Measurements from ENCODE around the gene FAM151A.
"Not testable (repeated sequence)": the region's sequence is repeated elsewhere in the genome, so short reads cannot be mapped to it uniquely, and the experiment has no call there.

FAM151A gene

DNA sequence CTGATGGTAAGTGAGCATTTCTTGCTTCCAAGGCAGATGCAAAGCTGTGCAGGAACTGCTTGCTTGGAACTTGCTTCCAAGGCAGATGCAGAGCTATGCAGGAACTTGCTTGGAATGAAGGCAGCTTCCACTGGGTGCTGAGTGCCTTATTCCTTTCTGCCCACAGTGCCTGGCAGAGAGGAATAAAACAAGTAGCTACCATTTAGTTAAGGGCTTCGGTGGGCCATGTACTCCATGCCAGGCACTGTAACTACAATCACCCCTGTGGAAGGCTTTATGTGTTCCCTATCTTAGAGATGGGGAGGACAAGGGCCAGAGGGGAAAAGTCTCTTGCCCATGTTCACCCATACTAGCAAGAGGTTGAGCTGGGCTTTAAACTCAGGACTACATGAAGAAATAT, 26.6 kb upstream of the FAM151A start:
- H3K4me3 ChIP-seq (ENCODE audit: low read length), result no peak overlapping the region
- TF ChIP-seq, protein P1, sequence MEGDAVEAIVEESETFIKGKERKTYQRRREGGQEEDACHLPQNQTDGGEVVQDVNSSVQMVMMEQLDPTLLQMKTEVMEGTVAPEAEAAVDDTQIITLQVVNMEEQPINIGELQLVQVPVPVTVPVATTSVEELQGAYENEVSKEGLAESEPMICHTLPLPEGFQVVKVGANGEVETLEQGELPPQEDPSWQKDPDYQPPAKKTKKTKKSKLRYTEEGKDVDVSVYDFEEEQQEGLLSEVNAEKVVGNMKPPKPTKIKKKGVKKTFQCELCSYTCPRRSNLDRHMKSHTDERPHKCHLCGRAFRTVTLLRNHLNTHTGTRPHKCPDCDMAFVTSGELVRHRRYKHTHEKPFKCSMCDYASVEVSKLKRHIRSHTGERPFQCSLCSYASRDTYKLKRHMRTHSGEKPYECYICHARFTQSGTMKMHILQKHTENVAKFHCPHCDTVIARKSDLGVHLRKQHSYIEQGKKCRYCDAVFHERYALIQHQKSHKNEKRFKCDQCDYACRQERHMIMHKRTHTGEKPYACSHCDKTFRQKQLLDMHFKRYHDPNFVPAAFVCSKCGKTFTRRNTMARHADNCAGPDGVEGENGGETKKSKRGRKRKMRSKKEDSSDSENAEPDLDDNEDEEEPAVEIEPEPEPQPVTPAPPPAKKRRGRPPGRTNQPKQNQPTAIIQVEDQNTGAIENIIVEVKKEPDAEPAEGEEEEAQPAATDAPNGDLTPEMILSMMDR (IDR thresholded peaks at IDR 0.05; ENCODE audit: insufficient read depth, low read depth, low read length, missing control alignments), result no peak
- peak; percentile 43 for DNase-seq (ENCODE audit: low read depth)

DNA sequence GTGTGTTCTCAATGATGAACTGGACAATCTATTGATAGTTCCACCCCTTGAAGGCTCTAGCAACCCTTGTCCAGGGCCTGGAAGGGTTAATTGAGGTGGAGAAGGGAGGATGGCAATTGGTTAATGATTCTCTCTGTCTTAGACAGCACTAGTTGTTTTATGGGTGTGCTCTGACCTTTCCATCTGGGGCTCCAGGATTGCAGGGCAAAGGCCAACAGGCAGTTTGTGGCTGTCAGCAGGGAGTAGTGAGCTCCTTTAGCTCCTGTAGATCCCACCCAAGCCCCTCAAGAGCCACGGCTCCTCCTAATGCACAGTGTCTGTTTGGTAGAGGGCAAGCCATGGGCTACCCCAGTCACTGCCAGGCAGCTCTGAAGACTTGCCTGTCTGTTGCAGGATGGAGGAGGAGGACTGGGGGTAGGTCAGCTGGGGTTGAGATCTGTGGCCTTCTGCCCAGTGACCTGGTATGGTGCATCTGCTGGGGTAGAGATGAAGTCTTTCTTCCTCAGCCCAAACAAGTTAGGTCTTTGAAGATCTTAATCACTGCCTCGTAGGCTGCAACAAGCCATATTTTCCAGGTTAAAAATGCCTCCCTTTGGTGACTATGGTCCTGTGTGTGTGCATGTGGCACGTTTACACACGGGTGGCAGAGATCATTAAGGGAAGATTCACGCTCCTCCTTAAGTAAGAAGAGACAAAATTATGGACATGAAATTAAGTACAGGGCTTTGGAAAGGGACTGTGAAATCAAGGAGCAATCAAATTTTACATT, 26.0 kb upstream of the FAM151A start:
- H3K4me3 ChIP-seq (ENCODE audit: low read length), result no peak overlapping the region
- DNase-seq (ENCODE audit: low read depth), result no peak
- TF ChIP-seq, protein P1 (IDR thresholded peaks at IDR 0.05; ENCODE audit: insufficient read depth, low read depth, low read length, missing control alignments), result no peak

DNA sequence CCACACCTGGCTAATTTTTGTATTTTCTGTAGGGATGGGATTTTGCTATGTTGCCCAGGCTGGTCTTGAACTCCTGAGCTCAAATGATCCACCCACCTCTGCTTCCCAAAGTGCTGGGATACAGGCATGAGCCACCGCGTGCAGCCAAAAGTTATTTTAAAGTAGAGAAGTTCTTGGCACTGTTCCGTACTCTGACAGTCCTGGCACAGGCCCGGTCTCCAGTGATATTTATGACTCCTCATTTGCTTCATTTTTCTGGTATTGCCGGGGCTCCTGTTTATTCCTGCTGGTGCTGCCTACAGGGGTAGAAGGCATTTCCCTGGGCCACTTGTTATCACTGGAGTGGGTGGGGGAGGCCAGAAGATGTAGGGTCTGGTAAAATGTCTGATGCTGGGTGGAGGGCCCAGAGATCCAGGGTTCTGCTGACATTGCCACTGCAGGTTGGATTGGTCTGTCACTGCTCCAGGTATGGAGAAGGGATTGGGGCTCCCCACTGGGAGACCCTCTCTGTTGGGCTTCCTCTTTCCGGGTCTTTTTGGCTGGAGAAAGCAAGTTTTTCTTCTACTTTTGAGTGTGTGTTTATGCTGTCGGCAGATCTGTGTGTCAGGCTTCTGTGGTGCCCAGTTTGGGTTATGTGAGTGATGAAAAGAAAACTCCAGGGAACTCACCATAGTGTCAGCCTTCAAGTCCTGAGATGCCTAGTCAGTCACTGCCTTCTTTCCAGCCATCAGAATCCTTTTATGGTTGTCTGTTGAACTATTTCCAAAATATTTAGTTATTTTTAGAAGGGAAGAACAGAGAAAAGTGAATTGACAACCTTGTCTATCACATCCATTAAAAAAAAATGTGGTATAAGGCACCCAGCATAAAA, 22.7 kb upstream of the FAM151A start:
- no peak for DNase-seq (ENCODE audit: low read depth)
- no peak overlapping the region for H3K4me3 ChIP-seq (ENCODE audit: low read length)
- TF ChIP-seq, protein P1 (IDR thresholded peaks at IDR 0.05; ENCODE audit: insufficient read depth, low read depth, low read length, missing control alignments), result no peak

DNA sequence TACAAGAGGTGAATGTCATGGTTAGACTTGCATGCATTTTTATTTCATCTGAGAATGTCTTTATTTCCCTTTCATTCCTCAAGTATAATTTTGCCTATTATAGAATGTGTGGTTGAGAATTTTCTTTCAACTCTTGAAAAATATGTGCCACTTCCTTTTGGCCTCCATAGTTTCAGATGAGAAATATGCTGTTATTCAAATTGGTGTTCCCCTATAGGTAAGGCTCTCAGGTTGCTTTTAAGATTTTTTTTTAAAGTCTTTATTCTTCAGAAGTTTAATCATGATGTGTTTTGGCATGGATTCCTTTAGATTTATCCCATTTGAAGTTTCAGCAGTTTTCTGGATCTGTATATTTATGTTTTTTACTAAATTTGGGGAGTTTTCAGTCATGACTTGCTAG, 20.4 kb upstream of the FAM151A start:
- no peak overlapping the region for H3K4me3 ChIP-seq (ENCODE audit: low read length)
- TF ChIP-seq, protein P1 (IDR thresholded peaks at IDR 0.05; ENCODE audit: insufficient read depth, low read depth, low read length, missing control alignments), result no peak
- DNase-seq (ENCODE audit: low read depth), result no peak

DNA sequence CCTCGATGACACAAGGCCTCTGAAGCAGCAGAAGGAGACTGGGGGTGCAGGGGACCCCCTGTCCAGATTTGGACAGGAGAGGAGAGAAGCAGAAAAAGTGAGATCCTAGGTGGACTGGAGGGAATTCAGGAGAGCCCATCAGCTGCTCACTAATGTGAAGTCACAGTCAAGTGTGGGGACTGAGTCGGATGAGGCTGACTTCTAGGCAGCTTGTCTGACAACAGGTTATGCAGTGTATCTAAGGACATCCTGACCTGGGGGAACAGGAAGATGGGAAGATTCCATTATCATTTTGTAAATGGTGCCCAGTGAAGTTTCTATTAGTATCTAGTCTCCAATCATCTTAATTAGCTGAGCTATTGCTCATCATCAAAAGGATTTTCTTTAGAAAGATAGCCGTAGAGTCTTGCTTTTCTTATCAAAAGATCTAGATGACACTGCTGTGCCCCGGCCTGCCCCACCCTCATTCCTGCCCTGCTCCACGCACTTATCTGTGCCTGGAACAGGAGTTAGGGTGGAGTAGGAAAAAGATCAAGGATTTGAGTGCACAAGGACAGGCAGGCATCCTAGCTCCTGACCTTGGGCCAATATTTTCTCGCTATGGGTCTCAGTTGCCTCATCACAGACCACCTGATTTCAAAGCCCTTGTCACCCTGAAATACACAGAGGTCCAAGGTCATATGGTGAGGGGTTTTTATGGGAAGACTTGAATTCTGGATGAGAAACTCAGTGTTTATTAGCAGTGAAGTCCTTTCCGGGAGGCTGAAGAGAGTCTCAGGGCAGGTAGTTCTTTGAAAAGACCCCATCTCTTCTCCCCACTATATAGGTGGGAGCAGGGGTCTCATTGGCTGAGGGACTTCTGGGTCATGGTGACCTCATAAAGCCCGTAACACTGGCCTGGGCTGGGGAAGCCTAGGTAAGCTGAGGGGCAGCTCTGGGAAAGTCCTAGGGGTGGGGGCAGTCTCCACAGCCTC, 17.8 kb upstream of the FAM151A start, which contains the start of gene MROH7:
Gene MROH7 (plus strand): TSS at position 924 of the 974 bp plus-strand sequence. CDS start 11,141 bp downstream, outside the sequence.
- no peak within 1 kb of the TSS for H3K4me3 ChIP-seq (ENCODE audit: low read length)
- DNase-seq (ENCODE audit: low read depth), result no peak
- TF ChIP-seq, protein P1 (IDR thresholded peaks at IDR 0.05; ENCODE audit: insufficient read depth, low read depth, low read length, missing control alignments), result no peak

DNA sequence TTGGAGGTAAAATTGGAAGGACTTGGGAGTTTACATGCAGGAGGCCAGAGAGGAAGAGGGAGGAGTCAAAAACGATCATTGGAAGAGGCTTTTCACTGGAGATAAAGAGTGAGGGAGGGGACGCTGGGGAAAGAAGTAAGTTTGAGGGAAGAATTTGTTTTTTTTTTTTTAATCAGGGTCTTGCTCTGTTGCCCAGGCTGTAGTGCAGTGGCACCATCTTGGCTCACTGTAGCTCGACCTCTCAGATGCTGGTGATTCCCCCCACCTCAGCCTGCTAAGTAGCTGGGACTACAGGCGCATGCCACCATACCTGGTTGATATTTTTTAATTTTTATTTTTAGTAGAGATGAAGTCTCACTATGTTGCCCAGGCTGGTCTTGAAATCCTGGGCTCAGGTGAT, 17.0 kb upstream of the FAM151A start:
- DNase-seq (ENCODE audit: low read depth), result no peak
- TF ChIP-seq, protein P1 (IDR thresholded peaks at IDR 0.05; ENCODE audit: insufficient read depth, low read depth, low read length, missing control alignments), result no peak
- no peak overlapping the region for H3K4me3 ChIP-seq (ENCODE audit: low read length)

DNA sequence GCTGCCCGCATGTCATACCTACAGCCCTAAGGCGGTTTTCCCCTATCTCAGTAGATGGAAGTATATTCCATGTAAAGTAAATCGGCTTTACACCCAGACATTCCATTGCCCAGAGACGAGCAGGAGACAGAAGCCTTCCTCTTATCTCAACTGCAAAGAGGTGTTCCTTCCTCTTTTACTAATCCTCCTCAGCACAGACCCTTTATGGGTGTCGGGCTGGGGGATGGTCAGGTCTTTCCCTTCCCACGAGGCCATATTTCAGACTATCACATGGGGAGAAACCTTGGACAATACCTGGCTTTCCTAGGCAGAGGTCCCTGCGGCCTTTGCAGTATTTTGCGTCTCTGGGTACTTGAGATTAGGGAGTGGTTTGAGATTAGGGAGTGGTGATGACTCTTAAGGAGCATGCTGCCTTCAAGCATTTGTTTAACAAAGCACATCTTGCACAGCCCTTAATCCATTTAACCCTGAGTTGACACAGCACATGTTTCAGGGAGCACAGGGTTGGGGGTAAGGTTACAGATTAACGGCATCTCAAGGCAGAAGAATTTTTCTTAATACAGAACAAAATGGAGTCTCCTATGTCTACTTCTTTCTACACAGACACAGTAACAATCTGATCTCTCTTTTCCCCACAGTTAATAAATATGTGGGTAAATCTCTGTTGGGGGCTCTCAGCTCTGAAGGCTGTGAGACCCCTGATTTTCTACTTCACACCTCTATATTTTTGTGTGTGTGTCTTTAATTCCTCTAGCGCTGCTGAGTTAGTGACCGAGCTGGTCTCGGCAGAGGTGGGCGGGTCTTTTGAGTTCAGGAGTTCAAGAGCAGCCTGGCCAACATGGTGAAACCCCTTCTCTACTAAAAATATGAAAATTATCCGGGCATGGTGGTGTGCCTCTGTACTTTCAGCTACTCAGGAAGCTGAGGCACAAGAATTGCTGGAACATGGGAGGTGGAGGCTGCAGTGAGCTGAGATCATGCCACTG, 13.4 kb upstream of the FAM151A start:
- not testable (repeated sequence) for DNase-seq (ENCODE audit: low read depth); H3K4me3 ChIP-seq (ENCODE audit: low read length)

DNA sequence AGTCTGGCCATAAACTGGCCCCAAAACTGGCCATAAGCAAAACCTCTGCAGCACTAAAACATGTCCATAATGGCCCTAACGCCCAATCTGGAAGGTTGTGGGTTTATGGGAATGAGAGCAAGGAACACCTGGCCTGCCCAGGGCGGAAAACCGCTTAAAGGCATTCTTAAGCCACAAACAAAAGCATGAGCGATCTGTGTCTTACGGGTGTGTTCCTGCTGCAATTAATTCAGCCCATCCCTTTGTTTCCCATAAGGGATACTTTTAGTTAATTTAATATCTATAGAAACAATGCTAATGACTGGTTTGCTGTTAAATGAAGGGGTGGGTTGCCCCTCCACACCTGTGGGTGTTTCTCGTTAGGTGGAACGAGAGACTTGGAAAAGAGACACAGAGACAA, 12.5 kb upstream of the FAM151A start:
- not testable (repeated sequence) for DNase-seq (ENCODE audit: low read depth); H3K4me3 ChIP-seq (ENCODE audit: low read length)
